HG02759 (cell line): ENCODE results near the gene NEK9.
"Not testable (repeated sequence)": the region's sequence is repeated elsewhere in the genome, so short reads cannot be mapped to it uniquely, and the experiment has no call there.

ENCODE experiments used
- ATAC-seq: cut with Tn5 transposase; IDR thresholded peaks from one replicate; pipeline ENCODE4 v1.9.1; 2021; ENCODE audit warnings: mild to moderate bottlenecking, moderate library complexity; ENCODE audit not compliant: unreplicated experiment

Gene NEK9

GRCh38 chr14:75126679-75127473 is at the start of gene NEK9:
TSS of gene NEK9 (minus strand) at chr14:75127048. CDS start at chr14:75126921, 127 bp downstream.
- ATAC-seq = peak; percentile 93

GRCh38 chr14:75176142-75176820 is 49.4 kb upstream of the NEK9 start, which contains the start of gene TMED10:
TSS of gene TMED10 (minus strand) at chr14:75176612. CDS start at chr14:75176579, 33 bp downstream.
- ATAC-seq = peak; percentile 83

GRCh38 chr14:75175677-75176141 is 48.9 kb upstream of the NEK9 start:
- ATAC-seq = no peak

GRCh38 chr14:75174066-75174465 is 47.2 kb upstream of the NEK9 start:
- no peak for ATAC-seq

- no peak for ATAC-seq
Measured at GRCh38 chr14:75170772-75171171, 43.9 kb upstream of the NEK9 start.

- ATAC-seq = no peak
Measured at GRCh38 chr14:75168586-75169335, 41.9 kb upstream of the NEK9 start.

- ATAC-seq = no peak
Measured at GRCh38 chr14:75167325-75167724, 40.5 kb upstream of the NEK9 start.

- no peak for ATAC-seq
Measured at GRCh38 chr14:75165586-75166391, 38.9 kb upstream of the NEK9 start.

- ATAC-seq = no peak
Measured at GRCh38 chr14:75164809-75165208, 38.0 kb upstream of the NEK9 start.

GRCh38 chr14:75163677-75164076 is 36.8 kb upstream of the NEK9 start:
- no peak for ATAC-seq

GRCh38 chr14:75162631-75163030 is 35.8 kb upstream of the NEK9 start:
- ATAC-seq = no peak

- no peak for ATAC-seq
Measured at GRCh38 chr14:75158843-75159614, 32.2 kb upstream of the NEK9 start.

- ATAC-seq = no peak
Measured at GRCh38 chr14:75156901-75157300, 30.1 kb upstream of the NEK9 start.

- no peak for ATAC-seq
Measured at GRCh38 chr14:75156111-75156510, 29.3 kb upstream of the NEK9 start.

- no peak for ATAC-seq
Measured at GRCh38 chr14:75155169-75155568, 28.3 kb upstream of the NEK9 start.

- no peak for ATAC-seq
Measured at GRCh38 chr14:75153295-75153694, 26.4 kb upstream of the NEK9 start.

- ATAC-seq = no peak
Measured at GRCh38 chr14:75151851-75152250, 25.0 kb upstream of the NEK9 start.

- not testable (repeated sequence) for ATAC-seq
Measured at GRCh38 chr14:75150637-75151036, 23.8 kb upstream of the NEK9 start.

- no peak for ATAC-seq
Measured at GRCh38 chr14:75150150-75150549, 23.3 kb upstream of the NEK9 start.
